Suprapubic skin (tissue), 4 donors: ENCODE results near the gene PIWIL1.

Experiments
- EP300 ChIP-seq: sonication (generic); formaldehyde crosslinking; IDR thresholded peaks from one replicate; pipeline ENCODE4 v1.6.1; 2017; ENCODE audit warnings: antibody characterized with exemption
- POLR2AphosphoS5 ChIP-seq, 3 donors: sonication (generic); formaldehyde crosslinking; IDR thresholded peaks; one replicate each; pipeline ENCODE4 v1.6.1; 2017; ENCODE audit warnings: antibody characterized with exemption in 3 of 3

GRCh38 chr12:130339951-130340350, 2.3 kb downstream of the PIWIL1 start:
- TF ChIP-seq EP300 (no peak), POLR2AphosphoS5 (IDR thresholded peaks at IDR 0.05) (no peak)
